ENCODE results near the gene SELP. TPM values are rescaled to one million over a fixed set of nuclear protein-coding genes. Genes with fewer than 3 reads are reported as not detected.

SELP gene
- total RNA-seq, 1 experiment from 2014 or later = not detected

DNA sequence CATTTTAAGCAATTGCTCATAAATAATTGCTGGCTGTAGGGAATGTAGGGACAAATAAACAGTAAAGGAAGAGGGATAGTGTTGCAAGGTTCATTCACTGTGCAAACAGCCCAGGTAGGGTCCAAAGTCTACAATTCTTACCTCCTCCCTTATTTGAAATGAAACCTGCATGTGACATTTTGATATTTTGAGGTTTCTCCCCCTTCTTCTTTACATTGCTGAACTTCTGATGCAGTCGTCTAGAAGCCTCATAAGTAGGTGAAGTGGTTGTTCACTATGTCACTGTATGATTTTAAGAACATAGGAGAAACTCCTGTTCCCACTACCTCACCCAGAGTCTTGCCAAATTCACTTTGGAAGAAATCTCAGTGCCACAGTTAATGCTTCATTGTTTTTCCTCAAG lies 59.8 kb downstream of the SELP start:
- no peak for DNase-seq (ENCODE audit: low read depth, low spot score)
- Histone ChIP-seq H3K27me3 (ENCODE audit: control insufficient read depth, insufficient read depth, low read length) (peaks cover 14% of the 10 kb centered on the region), H3K9me3 (ENCODE audit: control insufficient read depth, insufficient read depth, low read depth, low read length) (no peaks in the 10 kb centered on the region), H3K36me3 (ENCODE audit: control insufficient read depth, insufficient read depth, low read length) (no peaks in the 10 kb centered on the region), H3K27ac (ENCODE audit: low read length) (no peak overlapping the region), H3K4me3 (ENCODE audit: low read depth in 2 of 2, low read length in 2 of 2) (no peak overlapping the region), H3K4me1 (ENCODE audit: control insufficient read depth, insufficient read depth, low read length) (no peaks in the 10 kb centered on the region)
- ATAC-seq = no peak
- POLR2A ChIA-PET = no interaction called here
- in situ Hi-C loops (cut with HindIII; ENCODE audit: low pct_unique_long_range_greater_than_20kb, low sequenced_read_pairs) = no loop called here
- intact Hi-C loops (cut with micrococcal nuclease; ENCODE audit: unreplicated experiment) = no loop called here
- BruUV-seq (replicated peaks) = no TSS peak
- CTCF ChIA-PET = no interaction called here
- TF ChIP-seq REST (IDR thresholded peaks at IDR 0.05; ENCODE audit: insufficient read depth in 1 of 2, low read depth in 2 of 2, low read length in 1 of 2) = no peak
- no peak for TF ChIP-seq POLR2AphosphoS5 (IDR thresholded peaks at IDR 0.05; ENCODE audit: low read depth, low read length)
- no peak for TF ChIP-seq CTCF (IDR thresholded peaks at IDR 0.05)
- TF ChIP-seq SIN3A (IDR thresholded peaks at IDR 0.05; ENCODE audit: borderline replicate concordance, insufficient read depth, low read depth, low read length) = no peak
- TF ChIP-seq TCF7L2 (IDR thresholded peaks at IDR 0.05; ENCODE audit: low read depth, low read length) = no peak

- no peak for DNase-seq (ENCODE audit: low read depth, low spot score)
- Histone ChIP-seq H3K4me1 (ENCODE audit: control insufficient read depth, insufficient read depth, low read length) (no peaks in the 10 kb centered on the region), H3K36me3 (ENCODE audit: control insufficient read depth, insufficient read depth, low read length) (no peaks in the 10 kb centered on the region), H3K27me3 (ENCODE audit: control insufficient read depth, insufficient read depth, low read length) (peaks cover 18% of the 10 kb centered on the region), H3K4me3 (ENCODE audit: low read depth in 2 of 2, low read length in 2 of 2) (no peak overlapping the region), H3K9me3 (ENCODE audit: control insufficient read depth, insufficient read depth, low read depth, low read length) (no peaks in the 10 kb centered on the region), H3K27ac (ENCODE audit: low read length) (no peak overlapping the region)
- TF ChIP-seq SIN3A (IDR thresholded peaks at IDR 0.05; ENCODE audit: borderline replicate concordance, insufficient read depth, low read depth, low read length) = no peak
- no peak for TF ChIP-seq TCF7L2 (IDR thresholded peaks at IDR 0.05; ENCODE audit: low read depth, low read length)
- no peak for TF ChIP-seq REST (IDR thresholded peaks at IDR 0.05; ENCODE audit: insufficient read depth in 1 of 2, low read depth in 2 of 2, low read length in 1 of 2)
- no peak for TF ChIP-seq POLR2AphosphoS5 (IDR thresholded peaks at IDR 0.05; ENCODE audit: low read depth, low read length)
- TF ChIP-seq CTCF (IDR thresholded peaks at IDR 0.05) = no peak
- no TSS peak for BruUV-seq (replicated peaks)
- no peak for ATAC-seq
- POLR2A ChIA-PET = no interaction called here
- intact Hi-C loops (cut with micrococcal nuclease; ENCODE audit: unreplicated experiment) = no loop called here
- CTCF ChIA-PET = no interaction called here
- in situ Hi-C loops (cut with HindIII; ENCODE audit: low pct_unique_long_range_greater_than_20kb, low sequenced_read_pairs) = no loop called here
Observed at GRCh38 chr1:169568497-169568896, 61.4 kb downstream of the SELP start.

Data from Panc1 (cell line).